Liver (tissue), 3 donors: ENCODE data around the gene PLAAT4.

Source experiments
- EGR1 ChIP-seq, 2 donors: IDR thresholded peaks; 2 replicates each; pipeline ENCODE4 v1.6.1; 2016 to 2018; ENCODE audit warnings: antibody characterized with exemption in 2 of 2, low read depth in 2 of 2
- GABPA ChIP-seq, 2 donors: IDR thresholded peaks in 1 of 2; conservative IDR thresholded peaks in 1 of 2; 2 replicates each; pipeline ENCODE4 v1.6.1; 2016; ENCODE audit warnings: antibody characterized with exemption in 2 of 2, mild to moderate bottlenecking in 1 of 2, moderate library complexity in 1 of 2
- SP1 ChIP-seq: IDR thresholded peaks from 2 replicates; pipeline ENCODE4 v1.6.1; 2018; ENCODE audit warnings: antibody characterized with exemption, mild to moderate bottlenecking
- TAF1 ChIP-seq: conservative IDR thresholded peaks from 2 replicates; pipeline ENCODE4 v1.6.1; 2016; ENCODE audit warnings: antibody characterized with exemption, mild to moderate bottlenecking
- TF ChIP-seq, protein P1 (sequence below): fragments of 150-350 bp; IDR thresholded peaks from 2 replicates; pipeline ENCODE4 v1.5.1; 2017; ENCODE audit warnings: improper control_type of control experiment, low read depth, low read length; ENCODE audit not compliant: missing input control
- TF ChIP-seq, protein P2 (sequence below): IDR thresholded peaks from 2 replicates; pipeline ENCODE4 v1.6.1; 2016; ENCODE audit warnings: antibody characterized with exemption
- donor health status: healthy.
- donor health status: healthy.

DNA sequence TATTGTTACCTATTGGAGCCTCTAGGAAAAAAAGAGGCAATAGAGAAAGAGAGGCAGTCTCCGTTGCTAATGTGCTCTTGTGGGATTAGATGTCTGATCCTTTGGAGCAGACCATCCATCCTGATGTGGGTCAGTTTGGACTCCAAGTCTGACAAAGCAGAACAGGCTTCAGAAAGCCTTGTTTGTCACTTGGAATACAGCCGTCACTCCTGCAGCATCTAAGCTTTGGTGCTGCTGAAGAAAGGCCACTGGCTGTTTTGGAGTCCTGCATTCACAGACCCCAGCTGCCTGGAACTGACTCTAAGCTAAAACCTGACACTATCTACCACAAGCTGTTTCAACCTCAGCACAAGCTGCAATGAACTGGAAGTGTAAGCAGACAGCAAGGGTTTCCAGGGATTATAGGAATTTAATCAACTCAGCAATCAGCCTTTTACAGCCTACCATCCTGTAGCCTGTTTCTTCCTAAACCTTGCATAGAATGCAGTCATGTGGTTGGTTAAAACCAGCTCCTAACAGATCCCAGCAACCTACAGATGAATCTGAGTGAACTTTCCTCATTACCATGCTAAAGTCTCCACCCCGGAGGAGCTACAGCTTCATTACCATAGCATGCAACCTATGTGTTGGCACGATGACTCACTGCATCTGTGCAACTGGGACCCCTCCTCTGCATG, 3.7 kb upstream of the PLAAT4 start:
- TF ChIP-seq, protein P1, sequence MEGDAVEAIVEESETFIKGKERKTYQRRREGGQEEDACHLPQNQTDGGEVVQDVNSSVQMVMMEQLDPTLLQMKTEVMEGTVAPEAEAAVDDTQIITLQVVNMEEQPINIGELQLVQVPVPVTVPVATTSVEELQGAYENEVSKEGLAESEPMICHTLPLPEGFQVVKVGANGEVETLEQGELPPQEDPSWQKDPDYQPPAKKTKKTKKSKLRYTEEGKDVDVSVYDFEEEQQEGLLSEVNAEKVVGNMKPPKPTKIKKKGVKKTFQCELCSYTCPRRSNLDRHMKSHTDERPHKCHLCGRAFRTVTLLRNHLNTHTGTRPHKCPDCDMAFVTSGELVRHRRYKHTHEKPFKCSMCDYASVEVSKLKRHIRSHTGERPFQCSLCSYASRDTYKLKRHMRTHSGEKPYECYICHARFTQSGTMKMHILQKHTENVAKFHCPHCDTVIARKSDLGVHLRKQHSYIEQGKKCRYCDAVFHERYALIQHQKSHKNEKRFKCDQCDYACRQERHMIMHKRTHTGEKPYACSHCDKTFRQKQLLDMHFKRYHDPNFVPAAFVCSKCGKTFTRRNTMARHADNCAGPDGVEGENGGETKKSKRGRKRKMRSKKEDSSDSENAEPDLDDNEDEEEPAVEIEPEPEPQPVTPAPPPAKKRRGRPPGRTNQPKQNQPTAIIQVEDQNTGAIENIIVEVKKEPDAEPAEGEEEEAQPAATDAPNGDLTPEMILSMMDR, result no peak
- no peak for TF ChIP-seq EGR1 (IDR thresholded peaks at IDR 0.05; ENCODE audit: low read depth in 2 of 2)
- TF ChIP-seq SP1, result no peak
- TF ChIP-seq, protein P2, sequence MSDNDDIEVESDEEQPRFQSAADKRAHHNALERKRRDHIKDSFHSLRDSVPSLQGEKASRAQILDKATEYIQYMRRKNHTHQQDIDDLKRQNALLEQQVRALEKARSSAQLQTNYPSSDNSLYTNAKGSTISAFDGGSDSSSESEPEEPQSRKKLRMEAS, result no peak
- TF ChIP-seq TAF1, result no peak
- no peak for TF ChIP-seq GABPA (IDR thresholded peaks at IDR 0.05 in 1 of 2, conservative IDR thresholded peaks at IDR 0.05 in 1 of 2)
